ENCODE data around the gene LEPR. TPM values are rescaled to one million over a fixed set of nuclear protein-coding genes. Genes with fewer than 3 reads are reported as not detected.

LEPR gene
- polyA plus RNA-seq, 10 donors, result 6.8 to 12.7 (median 10.4) TPM

DNA sequence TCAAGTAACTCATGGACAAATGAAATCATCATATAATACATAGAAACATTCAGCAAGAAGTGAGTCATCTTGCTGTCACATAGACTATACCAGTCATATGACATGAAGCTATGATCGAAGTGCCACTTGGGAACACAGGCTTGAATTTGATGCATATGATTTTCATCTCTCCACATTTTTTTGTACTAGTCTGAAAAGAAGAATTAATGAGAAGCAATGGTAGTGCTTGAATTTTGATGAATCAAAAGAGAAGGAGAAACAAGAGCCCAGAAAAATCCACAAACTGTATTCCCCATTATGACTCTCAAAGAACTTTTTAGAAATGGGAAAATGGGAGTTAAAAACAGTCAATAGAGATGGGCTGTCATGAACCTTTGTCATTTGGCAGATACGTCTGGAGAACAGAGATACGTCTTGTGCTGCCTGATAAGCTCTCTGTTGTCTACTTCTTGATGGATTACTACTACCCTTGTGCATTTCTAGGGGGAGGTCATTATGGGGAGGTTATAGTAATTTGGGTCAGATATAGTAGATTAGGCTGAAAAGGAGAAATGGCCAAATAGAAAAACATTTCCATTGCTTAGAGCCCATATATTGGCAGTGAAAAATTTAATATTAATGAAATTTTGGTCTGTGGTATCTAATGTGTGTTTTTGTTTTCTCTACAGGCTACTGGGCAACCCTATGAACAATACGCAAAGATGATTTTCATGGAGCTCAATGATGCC, 8.0 kb upstream of the LEPR start:
- no peak for DNase-seq

DNA sequence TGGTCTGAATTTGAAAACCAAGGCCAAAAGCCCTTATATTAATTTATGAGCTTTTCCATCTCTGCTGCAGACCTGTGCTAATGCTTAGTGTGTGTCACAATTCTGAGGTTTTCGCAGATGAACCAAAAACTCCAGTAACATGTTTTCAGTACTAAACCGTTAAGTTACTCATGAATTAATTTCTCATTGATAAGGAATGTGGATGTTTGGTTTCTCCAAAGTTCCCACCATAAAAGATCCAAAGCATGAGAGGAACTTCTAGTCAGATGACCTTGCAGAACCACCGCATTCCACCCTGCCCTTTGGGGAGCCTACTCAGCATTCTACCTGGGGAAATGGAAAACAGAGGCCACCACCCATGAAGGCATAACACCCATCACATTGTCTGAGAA, 7.5 kb upstream of the LEPR start:
- DNase-seq, result peak in 1 of 3 donors; percentile 52

DNA sequence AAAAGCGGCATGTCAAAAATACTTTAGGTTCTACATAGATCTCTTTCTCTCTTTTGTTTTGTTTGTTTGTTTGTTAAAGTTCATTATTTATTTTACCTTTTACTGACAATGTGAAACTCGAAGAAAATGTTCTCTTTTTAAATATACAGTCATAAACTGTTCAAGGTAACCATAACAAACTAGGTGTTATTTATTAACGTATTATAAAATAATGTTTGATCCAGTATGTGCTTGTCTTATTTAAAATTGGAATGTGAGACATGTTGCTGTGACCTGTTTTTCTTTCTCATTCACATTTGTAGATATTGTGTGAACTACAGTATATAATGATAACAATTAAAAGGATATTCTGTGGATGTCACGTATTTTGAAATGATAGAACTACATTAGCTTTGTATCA, 5.9 kb upstream of the LEPR start:
- no peak for DNase-seq

DNA sequence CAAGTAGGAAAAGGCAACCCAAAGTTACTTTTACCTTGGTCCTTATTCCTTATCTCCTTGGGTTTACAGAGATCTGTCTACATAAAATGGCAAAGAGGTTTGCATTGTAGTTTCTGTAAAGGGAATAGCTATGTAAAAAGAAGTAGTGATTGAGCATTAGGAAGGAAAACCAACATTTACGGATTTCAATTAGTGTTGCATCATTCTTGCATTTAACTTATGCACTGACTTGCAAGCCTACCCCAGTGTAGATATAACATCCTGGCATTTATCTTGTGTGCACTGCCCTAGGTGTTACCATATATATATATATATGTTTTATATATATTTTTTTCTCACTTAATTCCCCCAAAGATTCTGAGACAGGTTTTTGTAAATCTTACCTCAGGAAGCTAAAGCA, 3.7 kb upstream of the LEPR start:
- no peak for DNase-seq

DNA sequence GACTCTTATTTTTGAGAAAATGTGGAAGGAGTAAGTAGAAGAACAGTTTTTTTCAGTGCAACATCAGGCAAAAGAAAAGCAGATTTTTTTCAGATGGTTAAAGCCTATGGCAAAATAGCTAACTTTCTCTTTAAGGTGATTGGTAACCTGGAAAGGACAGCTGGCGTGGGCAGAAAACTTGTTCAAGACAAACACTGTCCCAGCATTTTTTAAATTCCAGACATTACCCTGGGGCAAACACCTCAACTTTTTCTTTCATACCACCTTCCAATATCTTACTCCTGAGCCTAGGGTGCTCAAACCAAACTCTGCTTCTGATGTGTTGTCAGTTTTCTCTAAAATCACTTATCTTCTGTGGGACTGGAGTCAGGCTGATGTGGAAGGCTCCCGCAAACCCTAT, 2.7 kb upstream of the LEPR start:
- DNase-seq, result no peak

DNA sequence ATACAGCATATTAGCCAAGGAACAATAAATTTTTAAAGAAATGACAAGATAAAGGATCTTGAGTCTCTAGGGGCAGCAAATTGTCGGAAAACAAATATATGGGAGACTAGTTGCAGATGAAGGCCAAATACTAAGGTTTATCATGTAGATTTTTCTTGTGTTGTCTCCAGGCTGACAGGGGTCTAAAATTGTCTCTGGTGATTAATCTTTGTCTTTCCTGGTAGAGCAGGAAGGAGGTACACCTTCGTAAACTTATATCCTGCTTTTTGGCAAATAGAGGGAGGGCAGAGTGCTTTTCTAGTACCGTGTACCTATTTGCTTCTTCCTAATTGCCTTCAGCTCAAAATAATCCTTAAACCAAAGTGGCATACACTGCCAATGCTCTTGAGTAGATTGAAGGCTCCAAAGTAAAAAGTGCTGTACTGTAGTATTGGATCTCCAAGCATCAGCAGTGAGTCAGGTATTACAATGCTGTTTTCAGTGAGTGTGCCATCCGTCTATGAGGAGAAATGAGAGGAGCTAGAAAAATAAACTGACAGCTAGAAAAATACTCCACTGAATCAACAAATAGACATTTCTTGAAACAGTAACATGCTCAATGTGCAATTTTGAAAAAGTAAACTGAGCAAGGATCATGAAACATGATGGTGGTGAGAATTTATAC, 1.8 kb upstream of the LEPR start:
- no peak for DNase-seq

DNA sequence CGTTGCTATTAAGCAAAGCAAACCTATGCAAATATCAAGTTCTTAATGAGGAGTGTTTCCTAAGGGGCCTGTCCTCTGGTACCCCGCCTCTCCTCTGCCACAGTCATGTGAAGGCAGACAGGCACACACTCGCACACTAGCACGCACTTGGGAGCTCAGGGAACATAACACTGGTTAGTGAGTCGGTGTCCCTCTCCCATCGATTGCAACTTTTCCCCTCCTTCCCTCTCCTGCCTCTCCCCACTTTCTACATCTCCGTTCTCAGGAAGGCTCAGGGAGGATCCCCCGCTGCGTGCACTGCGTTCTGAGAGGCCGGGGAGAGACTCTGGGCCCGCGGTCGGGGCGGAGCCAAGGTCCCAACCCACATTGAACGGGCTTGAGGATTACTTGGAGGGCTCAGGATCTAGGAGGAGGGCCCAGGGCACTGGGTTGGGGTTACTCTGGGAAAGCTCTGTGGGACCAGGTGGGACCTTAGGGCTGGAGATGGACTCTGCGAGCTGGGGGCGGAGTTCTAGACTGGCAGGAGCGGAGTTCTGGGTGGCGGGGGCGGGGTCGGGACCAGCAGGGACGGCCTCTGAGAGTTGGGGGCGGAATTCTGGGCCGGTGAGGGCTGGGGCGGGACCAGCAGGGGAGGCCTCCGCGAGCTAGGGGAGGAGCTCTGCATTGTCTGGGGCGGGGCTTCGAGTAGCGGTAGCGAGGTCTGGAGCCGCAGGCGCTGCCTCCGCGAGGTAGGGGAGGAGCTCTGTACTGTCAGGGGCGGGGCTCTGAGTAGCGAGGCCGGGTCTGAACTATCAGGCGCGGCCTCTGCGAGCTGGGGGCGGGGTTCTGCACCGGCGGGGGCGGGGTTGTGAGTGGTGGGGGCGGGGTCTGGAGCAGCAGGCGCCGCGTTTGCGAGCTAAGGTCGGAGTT, 533 bp upstream of the LEPR start:
- peak; percentile 97 to 98 (median 98) for DNase-seq

DNA sequence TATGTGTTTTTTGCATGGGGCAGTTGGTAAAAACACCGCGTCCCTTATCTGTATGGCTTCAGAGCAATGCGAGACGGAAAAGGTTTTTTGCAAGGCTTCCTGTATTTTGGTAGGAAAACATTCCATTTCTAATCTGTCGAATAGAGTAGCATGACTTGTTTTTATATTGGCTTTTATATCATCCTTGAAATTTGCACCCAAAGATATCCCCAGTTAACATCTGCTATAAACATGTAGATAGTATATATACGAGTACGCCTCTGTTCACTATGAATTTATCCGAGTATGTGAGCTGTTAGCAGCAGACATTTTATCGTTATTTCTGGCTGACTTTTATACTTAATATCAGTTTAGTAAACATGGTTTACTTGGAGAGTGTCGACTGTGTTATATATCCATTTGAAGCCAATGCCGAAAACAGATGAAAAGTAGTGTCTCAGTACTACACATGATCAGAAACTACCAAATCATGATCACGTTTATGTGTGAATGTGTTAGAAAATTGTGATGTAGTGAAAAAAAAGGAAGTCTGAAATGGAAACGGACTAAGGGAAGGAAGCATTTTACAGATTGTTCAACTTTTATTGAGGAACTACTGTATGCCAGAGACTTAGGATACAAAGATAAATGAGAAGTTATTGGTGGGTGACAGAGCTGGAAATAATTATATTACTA, 1.0 kb downstream of the LEPR start:
- no peak for DNase-seq

DNA sequence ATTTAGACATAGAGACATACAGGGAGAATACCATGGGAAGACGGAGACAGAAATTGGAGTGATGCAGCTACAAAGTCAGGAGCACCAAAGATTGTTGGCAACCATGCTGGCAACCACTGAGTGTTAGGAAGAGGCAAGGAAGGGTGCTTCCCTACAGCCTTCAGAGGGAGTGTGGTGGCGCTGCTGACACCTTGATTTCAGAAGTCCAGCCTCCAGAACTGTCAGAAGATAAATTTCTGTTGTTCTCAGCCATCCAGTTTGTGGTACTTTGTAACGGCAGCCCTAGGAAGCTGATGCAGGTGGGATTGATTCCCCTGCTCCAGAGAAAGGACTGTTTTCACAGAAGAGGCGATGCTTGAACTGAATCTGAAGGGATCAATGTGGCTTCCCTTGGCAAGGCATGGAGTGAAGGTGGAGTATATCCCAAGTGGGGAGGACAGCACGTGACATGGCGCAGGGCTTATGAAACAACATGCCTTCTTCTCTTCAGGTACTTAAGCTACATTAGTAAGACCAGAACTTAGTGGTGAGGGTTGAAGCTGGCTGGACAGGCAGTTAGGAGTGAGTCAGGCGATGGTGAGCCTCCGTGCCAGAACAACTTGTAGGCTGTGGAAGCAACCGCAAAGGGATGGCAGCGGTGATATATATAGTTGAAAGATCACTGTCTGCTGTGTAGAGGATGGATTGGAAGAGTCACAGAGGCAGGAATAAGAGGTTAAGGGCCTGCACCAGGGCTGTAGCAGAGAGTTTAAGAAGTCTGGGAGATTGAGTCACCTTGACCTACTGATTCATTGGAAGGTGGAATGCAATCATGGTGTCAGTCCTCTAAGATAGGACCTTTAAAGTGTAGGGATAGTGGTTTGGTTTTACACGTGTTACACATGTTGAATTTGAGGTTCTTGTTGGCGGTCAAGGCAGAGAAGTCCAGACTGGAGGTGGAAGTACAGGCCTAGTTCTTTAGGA, 2.1 kb downstream of the LEPR start:
- peak in 1 of 3 donors; percentile 9 for DNase-seq

DNA sequence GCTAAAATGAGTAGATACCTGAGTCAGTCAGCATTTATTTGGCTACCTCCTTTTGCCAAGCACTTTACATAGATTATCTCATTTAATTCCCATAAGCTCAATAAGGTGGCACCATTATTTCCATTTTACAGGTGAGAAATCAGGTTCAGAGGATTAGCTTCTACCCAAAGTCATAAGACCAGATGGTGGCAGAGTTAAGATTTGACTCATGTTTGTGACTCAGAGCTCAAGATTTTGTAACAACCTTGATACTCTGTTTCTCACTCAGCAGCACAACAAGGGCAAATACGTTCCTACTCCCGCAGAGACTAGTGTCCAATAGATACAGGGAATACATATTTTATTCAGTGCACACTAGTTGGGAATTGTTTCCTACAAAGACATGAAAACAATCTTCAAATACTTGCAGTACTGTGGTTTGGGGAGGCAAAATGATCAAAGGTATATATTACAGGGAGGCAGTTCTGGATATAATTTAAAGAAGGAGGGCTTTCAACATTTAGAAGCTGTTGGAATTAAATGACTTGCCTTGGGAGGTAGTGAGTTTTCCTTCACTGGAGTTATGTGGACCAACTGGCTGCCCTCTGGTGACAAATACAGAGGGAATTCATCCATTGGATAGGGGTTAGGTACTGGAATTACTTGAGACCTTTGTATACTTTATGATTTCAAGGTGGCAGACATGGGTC, 3.6 kb downstream of the LEPR start:
- DNase-seq, result peak in 1 of 3 donors; percentile 63

DNA sequence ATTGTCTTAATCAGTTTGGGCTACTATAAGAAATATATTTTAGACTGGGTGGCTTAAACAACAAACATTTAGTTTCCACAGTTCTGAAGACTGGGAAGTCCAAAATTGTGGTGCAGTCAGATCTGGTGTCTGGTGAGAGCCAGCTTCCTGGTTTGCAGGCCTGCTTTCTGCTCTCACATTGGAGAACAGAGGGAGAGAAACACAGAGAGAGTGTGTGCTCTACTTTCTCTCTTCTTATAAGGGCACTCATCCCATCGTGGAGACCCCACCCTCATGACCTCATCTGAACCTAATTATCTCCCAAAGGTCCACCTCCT, 4.1 kb downstream of the LEPR start:
- no peak for DNase-seq

DNA sequence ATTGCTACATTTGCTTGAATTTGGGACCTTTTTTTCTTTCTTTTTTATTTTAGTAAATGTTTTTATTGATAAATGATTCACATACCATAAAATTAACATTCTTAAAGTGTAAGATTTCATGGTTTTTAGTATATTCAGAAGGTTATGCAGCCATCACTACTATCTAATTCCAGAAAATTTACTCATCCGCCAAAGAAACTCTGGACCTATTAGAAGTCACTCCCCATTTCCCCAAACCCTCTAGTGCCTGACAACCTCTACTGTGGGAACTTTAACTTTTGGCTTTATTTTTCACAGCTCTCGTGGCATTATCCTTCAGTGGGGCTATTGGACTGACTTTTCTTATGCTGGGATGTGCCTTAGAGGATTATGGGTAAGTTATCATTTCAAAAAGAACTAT, 4.5 kb downstream of the LEPR start:
- DNase-seq, result no peak

DNA sequence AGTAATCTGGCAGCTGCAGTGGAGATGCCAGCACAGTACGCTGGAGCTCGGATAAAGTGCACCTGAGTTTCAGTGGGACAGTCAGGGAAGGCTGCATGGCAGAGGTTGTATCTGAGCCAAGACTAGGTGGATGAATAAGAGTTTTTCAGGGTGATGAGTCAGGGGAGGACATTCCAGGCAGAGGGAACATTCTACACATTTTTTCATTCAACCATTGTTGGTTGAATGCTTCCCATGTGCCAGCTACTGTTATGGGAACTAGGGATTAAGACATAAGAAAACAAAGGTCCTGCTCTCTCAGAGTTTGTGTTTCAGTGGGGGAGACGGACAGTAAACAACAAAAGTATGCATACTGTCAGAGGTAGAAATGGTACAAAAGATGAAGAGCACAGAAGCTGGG, 5.2 kb downstream of the LEPR start:
- DNase-seq, result peak in 1 of 3 donors; percentile 64

DNA sequence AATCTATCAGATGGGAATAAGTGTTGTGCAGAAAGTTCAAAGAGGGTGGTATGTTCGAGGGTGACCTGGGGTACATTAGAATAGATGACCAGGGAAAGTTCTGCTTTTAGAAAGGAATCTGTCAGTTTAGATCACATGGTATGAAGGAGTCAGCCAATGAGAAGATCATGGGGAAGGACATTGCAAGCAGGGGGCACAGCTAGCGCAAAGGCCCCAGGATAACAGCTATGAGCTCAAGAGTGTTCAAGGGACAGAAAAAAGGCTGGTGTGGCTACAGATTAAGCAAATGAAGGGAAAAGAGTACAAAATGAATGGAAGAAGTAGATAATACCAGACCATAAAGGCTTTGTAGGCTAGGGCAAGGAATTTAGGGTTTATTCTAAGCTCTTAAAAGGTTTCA, 8.6 kb downstream of the LEPR start:
- no peak for DNase-seq

DNA sequence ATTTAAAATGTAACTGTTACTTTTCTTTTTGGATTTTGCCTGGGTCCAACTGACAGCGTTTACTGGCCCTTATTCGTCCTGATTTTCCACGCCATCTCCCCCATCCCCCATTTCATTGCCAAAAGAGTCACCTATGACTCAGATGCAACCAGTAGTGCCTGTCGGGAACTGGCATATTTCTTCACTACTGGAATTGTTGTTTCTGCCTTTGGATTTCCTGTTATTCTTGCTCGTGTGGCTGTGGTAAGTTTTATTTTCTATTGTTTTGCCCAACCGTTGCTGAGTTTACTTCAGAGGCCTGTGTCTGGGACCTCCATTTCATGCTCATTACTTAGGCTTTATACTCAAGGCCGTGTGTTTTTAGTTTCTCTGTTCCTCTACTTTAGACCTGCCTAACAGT, 9.3 kb downstream of the LEPR start:
- peak in 1 of 3 donors; percentile 17 for DNase-seq

DNA sequence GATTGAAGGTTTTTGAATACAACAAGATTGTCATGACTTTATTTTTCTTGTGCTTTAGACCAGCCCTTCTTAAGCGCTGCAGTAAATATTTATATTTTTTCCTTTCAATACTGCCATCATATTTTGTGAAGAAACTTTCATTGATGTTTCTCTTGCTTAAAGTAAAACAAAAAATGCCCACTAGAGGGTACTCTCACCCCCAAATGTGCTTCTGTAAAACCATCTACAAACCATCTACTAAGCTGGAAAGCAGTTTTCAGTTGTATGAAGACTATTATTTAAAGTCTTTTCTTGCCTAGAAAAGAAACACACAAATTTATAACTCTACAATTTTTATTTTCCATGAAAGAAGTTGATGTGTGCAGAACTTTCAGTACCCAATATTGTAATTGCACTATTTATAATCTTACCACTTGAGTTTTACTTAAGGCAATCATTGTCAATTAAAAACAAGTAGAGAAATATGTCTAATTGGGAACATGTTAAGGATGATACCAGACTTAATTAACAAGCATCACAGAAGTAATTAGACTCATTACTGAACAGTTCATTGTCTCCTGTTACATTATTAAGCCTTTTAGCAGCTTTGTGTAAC, 10.7 kb downstream of the LEPR start:
- peak; percentile 34 to 59 (median 42) for DNase-seq

DNA sequence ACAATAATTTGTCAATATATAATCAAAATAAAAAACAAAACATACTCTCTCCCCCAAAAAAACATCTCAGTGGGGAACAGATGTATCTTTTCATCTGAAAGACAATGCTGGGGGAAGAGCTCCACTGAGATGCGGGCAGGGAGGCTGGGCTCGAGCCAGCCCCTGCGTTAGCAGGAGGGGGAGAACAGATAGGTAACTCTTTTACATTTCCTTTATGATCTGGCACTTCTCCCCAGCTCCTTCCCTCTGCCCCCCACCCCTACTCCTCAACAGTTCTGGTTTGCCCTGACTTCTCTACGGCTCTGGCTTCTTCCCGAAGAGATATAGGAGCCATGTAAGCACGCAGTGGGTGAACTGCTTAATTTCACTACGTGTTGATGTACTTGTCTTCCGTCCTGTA, 12.4 kb downstream of the LEPR start:
- DNase-seq, result no peak

DNA sequence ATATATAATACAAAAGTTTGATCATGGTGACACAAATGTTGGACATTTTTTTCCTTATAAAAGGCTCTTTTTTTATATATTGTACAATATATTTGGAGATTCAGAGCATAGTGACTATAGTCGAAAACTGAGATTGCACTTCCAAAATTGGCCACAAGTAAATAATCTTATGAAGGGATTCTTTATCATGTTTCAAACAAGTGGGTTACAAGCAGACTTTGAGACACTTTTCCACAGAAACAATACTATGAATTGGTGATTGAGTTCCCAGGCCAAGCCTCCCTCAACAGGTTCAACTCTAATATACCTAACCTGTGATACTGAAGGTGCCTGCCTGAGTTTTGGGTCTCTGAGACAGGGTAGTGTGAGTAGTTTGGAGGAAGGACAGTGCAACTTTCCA, 13.8 kb downstream of the LEPR start:
- DNase-seq, result no peak

DNA sequence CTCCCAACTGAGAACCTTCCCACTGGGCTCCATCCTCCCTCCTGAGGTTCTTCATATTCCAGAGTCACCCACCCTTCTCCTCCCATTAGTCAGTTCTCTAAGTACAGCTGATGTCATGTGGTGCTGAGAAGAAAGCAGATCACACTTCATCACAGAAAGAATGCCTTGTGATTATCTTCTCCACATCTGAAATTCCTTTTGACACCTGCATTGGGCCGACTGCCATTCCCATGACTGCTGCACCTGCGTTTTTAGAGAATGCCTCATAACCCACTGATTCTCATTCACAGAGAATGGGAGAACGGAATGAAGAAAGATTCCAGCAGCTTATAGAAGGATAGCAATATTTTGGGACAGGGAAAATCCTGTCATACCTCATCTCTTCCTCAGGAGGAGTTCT, 14.3 kb downstream of the LEPR start:
- no peak for DNase-seq

DNA sequence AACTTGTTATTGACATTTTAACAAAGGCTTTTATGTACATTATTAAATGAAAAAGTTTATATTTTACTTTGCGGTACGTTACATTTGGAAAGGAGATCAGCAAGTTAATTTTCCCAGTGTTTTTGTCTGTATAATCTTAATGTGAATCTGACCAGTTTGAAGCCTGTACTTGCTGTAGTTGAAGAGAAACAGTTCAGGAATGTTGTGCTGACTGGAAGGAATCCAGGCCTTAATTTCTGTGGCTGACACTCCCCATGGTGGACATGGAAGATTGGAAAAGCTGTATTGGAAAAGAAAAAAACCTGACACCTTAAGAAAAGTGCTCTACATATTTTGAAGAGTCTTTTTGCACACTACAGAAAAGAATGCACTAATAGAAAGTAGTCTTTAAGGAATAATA, 15.5 kb downstream of the LEPR start:
- peak; percentile 38 to 60 (median 48) for DNase-seq
